NCI-H2196 (cell line): ENCODE results near the gene CWC27.
"Not testable (repeated sequence)": the region's sequence is repeated elsewhere in the genome, so short reads cannot be mapped to it uniquely, and the experiment has no call there.

Source experiments
- DNase-seq: peaks from one replicate; lab custom pipeline; 2025; ENCODE audit not compliant: unreplicated experiment; lab: John Stamatoyannopoulos, UW

Gene CWC27

GRCh38 chr5:64838376-64838775, 69.6 kb downstream of the CWC27 start:
- no peak for DNase-seq

- DNase-seq = no peak
These were observed 70.1 kb downstream of the CWC27 start for GRCh38 chr5:64838803-64839202.

GRCh38 chr5:64839936-64840335, 71.2 kb downstream of the CWC27 start:
- no peak for DNase-seq

GRCh38 chr5:64840958-64841357, 72.2 kb downstream of the CWC27 start:
- no peak for DNase-seq

GRCh38 chr5:64853777-64854176, 85.0 kb downstream of the CWC27 start:
- no peak for DNase-seq

- no peak for DNase-seq
These were observed 86.1 kb downstream of the CWC27 start for GRCh38 chr5:64854855-64855254.

GRCh38 chr5:64859881-64860280, 91.2 kb downstream of the CWC27 start:
- no peak for DNase-seq

- no peak for DNase-seq
These were observed 92.6 kb downstream of the CWC27 start for GRCh38 chr5:64861281-64861680.

GRCh38 chr5:64864171-64864570, 95.4 kb downstream of the CWC27 start:
- no peak for DNase-seq

GRCh38 chr5:64865662-64866061, 96.9 kb downstream of the CWC27 start:
- no peak for DNase-seq

- DNase-seq = no peak
These were observed 100.7 kb downstream of the CWC27 start for GRCh38 chr5:64869419-64869818.

GRCh38 chr5:64872044-64872443, 103.3 kb downstream of the CWC27 start:
- no peak for DNase-seq

GRCh38 chr5:64873441-64873840, 104.7 kb downstream of the CWC27 start:
- DNase-seq = no peak

GRCh38 chr5:64874753-64875152, 106.0 kb downstream of the CWC27 start:
- no peak for DNase-seq

- no peak for DNase-seq
These were observed 107.5 kb downstream of the CWC27 start for GRCh38 chr5:64876203-64876602.

- DNase-seq = no peak
These were observed 112.1 kb downstream of the CWC27 start for GRCh38 chr5:64880821-64881220.

- no peak for DNase-seq
These were observed 115.2 kb downstream of the CWC27 start for GRCh38 chr5:64883912-64884311.

- DNase-seq = no peak
These were observed 115.8 kb downstream of the CWC27 start for GRCh38 chr5:64884541-64884940.

- DNase-seq = no peak
These were observed 119.2 kb downstream of the CWC27 start for GRCh38 chr5:64887910-64888309.

GRCh38 chr5:64895748-64896147, 127.0 kb downstream of the CWC27 start:
- no peak for DNase-seq

GRCh38 chr5:64899838-64900237, 131.1 kb downstream of the CWC27 start:
- DNase-seq = no peak

GRCh38 chr5:64900618-64901017, 131.9 kb downstream of the CWC27 start:
- DNase-seq = no peak

GRCh38 chr5:64907399-64907798, 138.7 kb downstream of the CWC27 start:
- not testable (repeated sequence) for DNase-seq

- DNase-seq = no peak
These were observed 145.7 kb downstream of the CWC27 start for GRCh38 chr5:64914396-64914795.
